HG02852 (cell line): Measurements from ENCODE around the gene DRC7.
A peak's percentile ranks its signal among the peaks of the same experiment; 100 is the strongest.

Experiments
- ATAC-seq: cut with Tn5 transposase; IDR thresholded peaks from one replicate; pipeline ENCODE4 v1.9.1; 2021; ENCODE audit warnings: mild to moderate bottlenecking, moderate library complexity; ENCODE audit not compliant: unreplicated experiment

DRC7 gene

DNA sequence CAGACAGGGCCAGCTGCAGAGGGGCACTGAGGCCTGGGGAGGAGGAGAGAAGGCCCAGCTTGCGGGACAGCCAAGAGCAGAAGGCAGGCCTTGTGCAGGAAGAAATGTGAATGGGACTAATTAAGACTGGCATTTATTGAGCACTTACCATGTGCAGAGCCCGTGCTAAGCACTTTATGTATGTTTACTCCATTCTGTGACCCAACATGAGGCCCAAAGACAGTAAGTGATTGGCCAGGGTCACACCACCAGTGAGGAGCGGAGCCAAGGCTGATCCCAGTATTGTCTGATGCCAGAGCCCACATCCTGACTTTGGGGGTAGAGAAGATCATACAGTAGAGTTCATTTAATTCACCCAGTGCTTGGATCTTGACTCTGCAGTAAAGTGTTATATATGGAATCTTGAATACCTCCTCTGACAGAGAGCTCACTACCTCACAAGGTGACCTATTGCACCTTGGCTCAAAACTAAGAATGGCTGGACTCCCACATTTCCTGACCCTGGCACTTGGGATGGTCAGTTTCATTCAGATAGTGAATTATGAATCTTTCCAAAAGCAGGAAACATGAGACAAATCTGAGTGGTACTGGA is 54.6 kb downstream of the DRC7 start:
- ATAC-seq, result no peak

DNA sequence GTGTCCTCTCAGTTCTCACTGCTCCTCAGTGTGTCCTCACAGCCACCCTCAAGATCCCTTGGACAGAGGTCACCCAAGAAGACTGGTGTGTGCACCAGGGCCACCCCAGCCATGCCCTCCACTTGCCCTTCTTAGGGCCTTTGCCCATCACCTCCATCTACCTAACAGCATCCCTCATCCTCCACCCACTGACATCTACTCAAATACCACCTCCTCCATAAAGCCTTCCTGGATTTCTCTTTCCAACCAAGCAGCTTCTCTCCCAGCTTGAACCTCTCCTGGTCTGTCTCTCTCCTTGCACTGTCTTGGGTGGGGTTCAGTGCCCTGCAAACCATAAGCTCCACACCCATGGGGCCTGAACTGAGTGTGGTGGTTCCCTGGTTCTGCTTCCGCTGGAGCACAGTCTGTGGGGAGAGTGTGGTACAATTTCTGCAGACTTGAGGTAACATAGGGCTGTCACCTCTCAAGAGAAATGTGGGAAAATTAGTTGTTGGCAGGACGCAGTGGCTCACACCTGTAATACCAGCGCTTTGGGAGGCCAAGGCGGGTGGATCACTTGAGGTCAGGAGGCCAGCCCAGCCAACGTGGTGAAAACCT is 55.3 kb downstream of the DRC7 start:
- no peak for ATAC-seq

DNA sequence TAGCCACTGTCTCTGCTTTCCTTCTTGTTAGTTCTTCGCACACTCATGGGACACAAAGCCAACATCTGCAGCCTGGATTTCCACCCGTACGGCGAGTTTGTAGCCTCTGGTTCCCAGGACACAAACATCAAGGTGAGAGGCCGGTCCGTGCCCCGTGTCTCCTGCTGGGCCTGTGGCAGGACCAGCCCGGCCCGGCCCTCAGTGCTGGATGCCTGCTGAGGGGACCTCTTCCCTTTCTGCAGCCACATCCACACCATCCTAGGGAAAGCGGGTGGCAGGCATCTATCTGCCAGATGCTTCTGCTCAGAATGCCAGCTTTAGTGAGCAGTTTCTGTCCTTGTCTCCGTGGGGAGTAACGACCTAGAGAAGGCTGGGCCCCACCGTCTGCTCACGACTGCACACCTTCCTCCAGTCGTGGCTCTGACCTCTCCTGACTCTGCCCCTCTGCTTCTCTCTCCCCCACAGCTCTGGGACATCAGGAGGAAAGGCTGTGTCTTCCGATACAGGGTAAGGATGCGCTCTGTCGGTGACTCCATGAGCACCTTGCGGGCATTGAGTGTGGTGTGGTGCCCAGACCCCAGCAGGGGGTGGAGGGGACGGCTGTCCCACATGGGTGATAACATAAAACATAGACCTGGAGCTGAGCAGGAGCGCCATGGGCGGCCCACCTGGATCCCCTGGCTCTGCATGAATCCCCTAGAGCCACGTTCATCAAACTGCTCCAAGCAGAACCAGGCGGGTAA is 56.4 kb downstream of the DRC7 start:
- no peak for ATAC-seq

DNA sequence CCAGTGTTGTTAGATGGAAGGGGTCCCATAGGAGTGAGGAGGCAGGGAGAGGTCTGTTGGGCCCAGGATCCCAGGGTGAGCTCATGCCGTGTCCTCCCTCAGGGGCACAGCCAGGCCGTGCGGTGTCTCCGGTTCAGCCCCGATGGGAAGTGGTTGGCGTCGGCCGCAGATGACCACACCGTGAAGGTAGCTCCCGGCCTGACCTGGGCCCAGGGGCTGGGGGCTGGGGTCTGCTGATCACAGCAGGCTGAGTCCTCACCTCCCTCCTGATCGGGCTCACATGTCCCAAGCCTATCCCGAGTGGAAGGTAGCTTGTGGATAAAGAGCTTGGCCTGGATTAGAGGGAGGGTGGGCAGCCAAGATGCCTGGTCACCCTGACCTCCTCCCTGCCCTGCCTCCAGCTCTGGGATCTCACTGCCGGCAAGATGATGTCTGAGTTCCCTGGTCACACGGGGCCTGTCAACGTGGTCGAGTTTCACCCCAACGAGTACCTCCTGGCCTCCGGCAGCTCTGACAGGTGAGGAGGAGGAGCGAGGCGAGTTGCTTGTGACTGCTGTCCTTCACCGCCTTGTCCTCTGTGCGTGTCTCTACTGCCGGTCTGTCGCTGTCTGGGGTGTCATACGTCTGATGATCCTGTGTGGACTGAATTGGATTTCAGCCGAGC is 57.1 kb downstream of the DRC7 start:
- no peak for ATAC-seq

DNA sequence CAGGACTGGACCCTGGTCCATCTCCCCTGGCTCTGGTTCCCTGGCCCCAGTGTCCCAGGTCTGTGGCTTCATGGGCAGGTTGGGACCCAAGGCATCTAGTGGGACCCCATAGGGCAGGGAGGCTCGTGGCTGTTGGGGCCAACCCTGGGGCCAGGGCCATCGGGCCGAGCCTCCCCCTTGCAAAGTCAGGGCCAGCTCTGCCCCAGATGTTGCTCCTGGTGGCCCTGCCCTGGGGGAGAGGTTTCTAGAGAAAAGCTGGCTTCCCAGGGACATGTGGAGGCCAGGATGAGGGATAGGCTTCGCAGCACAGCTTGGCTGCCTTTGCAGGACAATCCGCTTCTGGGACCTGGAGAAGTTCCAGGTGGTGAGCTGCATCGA is 57.6 kb downstream of the DRC7 start:
- no peak for ATAC-seq

DNA sequence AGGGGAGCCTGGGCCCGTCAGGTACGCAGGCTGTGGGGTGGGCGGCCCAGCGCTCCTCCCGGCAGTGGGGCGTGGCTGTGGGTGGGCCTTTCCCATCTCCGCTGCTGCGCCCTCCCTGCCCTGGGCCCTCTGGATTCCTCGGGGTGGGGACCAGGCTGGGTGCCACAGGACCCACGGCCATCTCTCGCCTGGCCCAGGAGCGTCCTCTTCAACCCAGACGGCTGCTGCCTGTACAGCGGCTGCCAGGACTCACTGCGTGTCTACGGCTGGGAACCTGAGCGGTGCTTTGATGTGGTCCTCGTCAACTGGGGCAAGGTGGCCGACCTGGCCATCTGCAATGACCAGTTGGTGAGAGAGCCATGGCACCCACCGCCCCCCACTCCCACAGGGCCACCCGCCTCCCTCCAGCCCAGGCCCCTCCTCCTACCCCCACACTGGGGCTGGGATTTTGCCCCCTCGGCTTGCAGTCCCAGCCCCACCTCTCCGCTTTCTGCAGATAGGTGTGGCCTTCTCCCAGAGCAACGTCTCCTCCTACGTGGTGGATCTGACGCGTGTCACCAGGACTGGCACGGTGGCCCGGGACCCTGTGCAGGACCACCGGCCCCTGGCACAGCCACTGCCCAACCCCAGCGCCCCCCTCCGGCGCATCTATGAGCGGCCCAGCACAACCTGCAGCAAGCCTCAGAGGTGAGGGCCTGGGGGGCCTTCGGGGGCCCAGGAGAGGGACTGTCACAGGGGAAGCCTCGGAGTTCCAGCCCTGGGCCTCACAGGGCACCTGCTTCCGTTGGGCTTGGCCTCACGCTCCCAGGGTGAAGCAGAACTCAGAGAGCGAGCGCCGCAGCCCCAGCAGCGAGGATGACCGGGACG is 58.2 kb downstream of the DRC7 start:
- ATAC-seq, result no peak

DNA sequence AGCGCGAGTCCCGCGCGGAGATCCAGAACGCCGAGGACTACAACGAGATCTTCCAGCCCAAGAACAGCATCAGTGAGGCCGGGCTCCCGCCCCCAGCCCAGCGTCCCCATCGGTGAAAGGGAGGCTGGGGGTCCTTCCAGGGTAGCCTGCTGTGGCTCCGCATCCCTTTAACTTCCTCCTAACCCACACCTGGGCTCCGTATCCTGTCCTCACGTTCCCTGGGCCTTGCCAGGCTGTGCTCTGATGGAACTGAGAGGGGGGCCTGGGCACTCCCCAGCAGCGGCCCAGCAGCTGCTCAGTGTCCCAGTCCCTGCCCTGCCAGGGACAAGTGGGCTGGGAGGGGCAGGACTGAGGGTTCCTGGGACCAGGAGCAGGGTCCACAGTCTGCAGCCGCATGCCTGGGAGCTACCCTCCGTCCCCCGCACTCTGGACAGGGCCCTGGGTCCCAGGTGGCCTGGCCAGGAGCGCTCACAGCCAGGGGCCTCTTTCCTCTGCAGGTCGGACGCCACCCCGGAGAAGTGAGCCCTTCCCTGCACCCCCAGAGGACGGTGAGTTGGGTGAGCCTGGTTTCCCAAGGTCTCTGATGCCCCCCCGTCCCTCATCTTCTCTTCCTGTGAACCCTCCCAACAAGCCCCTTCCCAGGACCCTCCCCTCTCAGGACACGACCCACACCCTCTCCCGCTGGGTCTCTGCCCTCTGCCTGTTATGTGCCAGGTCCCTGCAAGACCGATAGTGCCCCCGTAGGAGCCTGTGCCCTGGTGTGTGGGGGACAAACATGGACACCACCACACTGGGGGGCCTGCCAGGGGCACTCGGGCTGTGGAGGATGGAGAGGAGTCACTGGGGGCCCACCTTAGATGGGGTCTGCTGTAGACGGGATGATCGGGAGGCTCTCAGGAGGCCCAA is 59.1 kb downstream of the DRC7 start:
- ATAC-seq, result no peak

DNA sequence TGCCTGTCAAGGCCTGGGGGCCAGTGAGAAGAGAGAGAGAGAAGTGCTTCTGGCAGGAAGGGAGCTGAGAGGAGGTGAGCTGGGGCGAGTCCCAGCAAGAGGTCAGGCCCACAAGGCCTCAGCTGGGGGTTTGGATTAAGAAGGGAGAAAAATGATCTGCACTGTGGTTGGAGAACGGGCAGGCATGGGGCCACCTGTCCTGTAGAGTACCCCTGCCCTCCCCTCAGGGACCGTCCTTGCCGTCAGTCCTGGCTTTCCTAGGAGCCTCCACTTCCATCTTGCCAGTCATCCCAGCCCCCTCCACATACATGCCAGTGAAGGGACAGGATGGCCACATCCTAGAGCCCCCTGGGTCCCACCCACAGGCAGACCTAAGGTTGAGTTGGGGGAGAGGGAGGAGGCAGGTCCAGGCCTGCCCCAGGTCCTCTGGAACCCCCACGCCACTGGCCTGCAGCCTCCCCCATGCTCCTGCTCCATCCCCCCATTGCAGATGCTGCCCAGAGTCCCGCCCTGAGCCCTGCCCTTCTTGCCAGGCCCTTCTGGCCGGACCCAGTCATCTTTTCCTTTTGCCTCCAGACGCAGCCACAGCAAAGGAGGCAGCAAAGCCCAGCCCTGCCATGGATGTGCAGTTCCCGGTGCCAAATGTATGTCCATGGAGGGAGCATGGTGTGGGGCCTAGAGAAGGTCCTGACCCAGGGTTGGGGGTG is 59.9 kb downstream of the DRC7 start:
- no peak for ATAC-seq

DNA sequence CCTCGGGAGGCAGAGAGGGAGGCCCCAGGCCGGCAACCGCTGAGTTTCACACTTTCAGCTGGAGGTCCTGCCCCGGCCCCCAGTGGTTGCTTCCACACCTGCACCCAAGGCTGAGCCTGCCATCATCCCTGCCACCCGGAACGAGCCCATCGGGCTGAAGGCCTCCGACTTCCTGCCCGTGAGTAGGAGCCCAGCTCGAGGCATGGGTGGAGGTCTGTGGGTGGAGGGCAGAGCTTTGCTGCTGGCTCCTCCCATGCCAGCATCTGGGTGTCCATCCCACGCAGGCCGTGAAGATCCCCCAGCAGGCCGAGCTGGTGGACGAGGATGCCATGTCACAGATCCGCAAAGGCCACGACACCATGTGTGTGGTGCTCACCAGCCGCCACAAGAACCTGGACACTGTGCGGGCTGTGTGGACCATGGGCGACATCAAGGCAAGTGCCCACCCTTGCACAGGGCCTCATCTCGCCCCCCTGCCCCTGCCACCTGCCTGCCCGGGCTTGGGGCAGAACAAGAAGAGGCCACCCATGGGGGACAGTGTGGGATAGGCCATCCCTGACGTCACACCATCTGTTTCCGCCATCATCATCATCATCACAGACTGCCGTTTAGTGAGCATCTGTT is 60.6 kb downstream of the DRC7 start:
- no peak for ATAC-seq

DNA sequence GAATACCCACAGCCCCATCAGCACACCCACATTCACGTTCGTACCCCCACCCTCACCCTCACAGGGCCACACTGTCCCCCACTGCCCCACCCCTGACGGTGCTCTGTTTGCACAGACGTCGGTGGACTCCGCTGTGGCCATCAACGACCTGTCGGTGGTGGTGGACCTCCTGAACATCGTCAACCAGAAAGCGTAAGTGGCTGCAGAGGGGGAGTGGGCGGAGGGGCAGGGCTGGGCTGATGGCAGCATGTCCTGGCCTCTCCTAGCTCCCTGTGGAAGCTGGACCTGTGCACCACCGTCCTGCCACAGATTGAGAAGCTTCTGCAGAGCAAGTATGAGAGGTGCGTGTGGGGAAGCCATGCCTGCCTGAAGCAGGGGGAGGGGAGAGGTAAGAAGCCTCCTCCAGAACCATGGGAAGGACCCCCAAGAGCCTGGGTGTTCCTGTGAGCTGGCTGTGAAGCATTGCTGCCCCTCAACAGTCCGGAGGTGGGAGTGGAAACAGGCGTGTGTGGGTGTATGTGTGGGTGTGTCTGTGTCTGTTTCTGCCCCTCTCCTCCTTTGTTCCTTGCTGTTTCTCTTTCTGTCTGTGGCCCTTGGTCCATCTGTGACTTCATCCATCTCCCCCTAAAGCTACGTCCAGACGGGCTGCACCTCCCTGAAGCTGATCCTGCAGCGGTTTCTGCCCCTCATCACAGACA is 61.3 kb downstream of the DRC7 start:
- ATAC-seq, result no peak

DNA sequence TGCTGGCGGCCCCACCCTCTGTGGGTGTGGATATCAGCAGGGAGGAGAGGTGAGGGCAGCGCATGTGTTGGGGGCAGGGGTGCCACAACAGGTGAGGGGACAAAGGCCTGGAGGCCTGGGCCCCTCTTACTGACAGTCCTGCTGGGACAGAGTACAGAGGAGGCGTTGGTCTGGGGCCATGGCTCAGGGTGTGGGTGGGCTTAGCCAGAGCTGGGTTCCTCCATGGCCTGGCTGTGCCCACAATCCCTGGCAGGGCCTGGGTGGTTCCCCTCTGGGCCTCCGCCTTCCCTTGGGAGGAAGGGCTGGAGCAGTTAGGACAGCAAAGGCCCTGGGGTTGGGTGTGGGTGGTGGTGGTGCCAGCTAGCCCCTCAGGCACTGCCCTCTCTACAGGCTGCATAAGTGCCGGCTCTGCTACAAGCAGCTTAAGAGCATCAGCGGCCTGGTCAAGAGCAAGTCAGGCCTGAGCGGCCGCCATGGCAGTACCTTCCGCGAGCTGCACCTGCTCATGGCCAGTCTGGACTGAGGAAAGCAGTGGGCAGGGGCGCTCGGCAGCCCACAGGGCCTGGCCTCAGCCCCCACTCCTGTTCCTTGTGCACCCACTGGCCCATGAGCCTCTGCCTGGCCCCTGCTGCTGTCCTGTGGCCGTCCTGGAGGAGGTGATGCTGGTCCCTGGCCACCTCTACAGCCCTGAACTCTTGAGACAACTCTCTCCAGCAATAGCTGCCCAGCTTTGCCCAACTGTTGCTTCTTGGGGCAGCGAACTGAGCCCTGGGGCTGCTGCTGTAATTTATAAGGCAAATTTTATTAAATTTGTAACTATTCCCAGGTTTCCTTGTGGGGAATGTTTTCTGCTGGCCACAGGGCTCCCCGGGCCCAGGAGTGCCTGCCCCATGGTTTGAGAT is 62.1 kb downstream of the DRC7 start:
- no peak for ATAC-seq

DNA sequence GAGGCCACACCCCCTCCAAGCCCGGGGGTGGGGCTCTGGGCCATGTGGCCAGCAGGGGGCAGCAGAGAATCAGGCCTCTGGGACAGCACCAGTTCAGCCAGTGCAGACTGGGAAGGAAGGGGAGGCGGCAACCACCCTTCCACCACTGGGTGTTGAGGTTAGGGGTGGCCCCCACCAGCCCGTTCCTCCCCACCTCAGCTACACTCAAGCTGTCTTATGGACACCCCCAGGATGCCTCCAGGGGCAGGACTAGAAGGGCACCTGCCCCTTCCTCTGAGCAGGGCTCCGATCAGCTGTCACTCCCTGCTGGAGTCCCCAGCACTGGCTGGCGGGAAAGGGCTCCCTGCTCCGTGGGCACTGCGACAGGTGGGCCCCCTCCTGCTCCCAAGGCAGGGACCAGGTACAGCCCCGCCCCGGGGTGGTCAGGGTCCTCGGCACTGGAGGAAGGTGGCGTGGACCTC is 62.8 kb downstream of the DRC7 start:
- ATAC-seq, result peak; percentile 92

DNA sequence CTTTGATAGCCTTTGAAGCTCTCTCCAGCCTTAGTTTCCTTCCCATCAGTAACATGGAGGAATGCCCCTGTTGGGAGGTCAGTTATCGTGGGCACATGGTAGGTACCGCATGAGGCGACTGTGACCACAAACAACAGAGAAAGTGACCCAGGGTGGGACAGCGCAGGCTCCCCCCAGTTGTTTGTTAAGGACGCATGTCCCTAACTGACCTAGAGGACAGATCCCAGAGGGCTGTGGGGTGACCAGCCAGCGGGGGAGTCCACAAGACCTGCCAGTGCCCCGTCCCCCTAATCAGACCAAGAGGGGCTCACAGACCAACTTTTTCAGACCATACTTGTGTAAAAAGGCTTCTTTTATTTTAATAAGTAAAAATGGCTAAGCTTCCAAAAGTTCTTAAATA is 63.3 kb downstream of the DRC7 start:
- no peak for ATAC-seq

DNA sequence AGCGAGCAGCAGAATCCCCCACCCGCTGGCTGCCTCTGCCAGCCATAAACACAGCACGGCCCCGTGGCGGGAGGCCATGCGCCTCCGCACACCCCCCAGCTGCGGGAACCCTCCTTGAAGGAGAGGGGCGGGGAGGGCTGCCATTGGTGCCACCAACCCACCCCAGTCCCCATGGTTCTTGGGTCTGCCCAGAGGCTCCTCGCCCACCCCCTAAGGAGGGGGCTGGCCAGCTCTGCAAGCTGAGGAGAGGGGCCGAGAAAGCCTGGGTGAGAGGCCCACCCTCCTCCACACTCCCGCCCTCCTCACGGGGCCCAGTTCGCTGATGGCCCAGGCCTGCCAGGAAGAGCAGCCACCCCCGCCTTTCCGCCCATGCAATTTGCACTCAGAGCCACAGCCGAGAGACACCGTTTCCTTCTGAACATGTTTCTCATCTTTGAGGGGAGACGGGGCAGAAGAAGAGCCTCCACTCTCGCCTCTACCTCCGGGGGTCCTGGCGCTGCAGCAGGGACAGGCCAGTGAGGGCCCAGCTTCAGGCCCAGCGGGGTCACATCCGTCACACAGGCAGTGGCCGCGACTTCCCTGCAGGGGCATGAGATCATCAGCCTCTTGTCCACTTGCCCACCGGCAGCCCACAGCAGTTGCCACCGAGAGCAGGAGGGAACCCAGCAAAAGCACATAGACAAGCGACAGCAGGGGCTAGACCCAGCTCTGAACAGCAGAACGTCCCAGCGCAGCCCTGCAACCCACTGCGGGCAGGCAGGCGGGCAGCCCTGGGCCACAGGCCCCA is 63.9 kb downstream of the DRC7 start:
- ATAC-seq, result no peak

DNA sequence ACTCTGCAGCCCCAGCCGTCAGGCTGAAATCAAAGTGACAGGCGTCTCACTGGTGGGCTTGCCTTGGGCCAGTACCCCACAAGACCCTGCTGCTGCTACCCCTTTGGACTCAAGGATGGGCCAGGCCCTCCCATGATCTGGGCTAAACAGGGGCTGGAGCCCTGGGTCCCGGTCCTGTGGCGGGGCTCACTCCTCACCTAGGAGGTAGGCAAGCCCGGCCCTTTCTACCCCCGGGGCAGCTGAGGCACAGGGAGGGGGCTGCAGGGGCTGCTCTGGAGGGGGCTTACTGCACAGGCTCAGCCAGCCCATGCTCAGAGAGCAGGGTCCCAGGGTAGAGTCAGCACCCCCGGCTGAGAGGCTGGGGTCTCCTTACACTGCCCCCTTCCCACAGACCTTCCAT is 64.5 kb downstream of the DRC7 start:
- ATAC-seq, result no peak

DNA sequence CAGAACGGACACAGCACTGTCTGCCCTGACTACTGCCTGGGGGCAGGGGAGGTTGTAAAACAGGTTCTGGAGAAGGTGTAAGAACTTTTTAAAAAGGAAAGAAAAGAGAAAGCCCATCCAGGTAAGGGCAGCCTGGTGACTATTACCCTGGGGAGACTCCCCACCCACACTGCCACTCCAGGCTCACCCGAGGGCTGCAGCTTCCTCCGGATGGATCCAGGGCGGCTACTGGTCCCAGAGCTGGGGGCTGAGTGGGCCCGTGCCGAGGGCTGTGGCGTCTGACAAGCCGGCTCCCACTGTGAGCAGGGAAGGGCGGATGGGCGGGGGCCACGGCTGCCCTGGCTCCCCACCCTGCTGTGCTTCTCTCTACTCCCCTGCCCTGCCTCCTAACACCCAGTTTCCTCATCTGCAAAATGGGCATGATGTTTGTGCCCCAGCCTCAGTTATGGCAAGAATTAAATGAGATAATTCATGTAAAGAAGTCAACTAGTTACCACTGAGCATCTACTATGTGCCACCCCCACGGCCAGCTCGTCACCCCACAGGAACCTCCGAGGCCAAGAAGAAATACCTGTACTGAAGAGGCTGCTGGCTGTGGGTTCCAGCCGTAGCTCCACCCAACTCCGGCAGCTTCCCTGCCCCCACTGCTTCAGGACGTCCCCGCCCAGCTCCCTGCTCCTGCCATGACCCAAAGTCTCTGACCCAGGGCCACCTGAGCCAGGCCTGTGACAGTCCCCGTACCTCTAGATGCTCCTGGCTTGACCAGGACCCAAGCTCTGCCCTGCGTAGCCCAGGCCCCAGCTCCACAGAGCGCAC is 65.1 kb downstream of the DRC7 start:
- no peak for ATAC-seq
